B cell (primary cell): ENCODE data around the gene DYNC2H1. TPM values are rescaled to one million over a fixed set of nuclear protein-coding genes. Genes with fewer than 3 reads are reported as not detected.

Experiments
- ATAC-seq: fragments of 200-7000 bp; cut with Tn5 transposase; one replicate; pipeline ENCODE4 v1.10.0; 2021; ENCODE audit warnings: low read depth, mild to moderate bottlenecking, moderate number of reproducible peaks, moderate library complexity
- CTCF ChIA-PET: fragments of 350-600 bp; sonication (Branson Sonifier 250); formaldehyde crosslinking; loops from one replicate; lab custom pipeline; 2021; ENCODE audit warnings: antibody characterized with exemption, inconsistent platforms; lab: Charles Lee
- POLR2A ChIA-PET: fragments of 350-600 bp; sonication (Branson Sonifier 250); formaldehyde crosslinking; loops from one replicate; lab custom pipeline; 2021; ENCODE audit warnings: antibody characterized with exemption; lab: Charles Lee
- DNase-seq: peaks from one replicate; pipeline ENCODE4 v3.0.0; 2013
- H2AFZ ChIP-seq: 2 replicates; pipeline ENCODE4 v1.6.1; 2012; ENCODE audit warnings: mild to moderate bottlenecking, low read depth, low read length; ENCODE audit not compliant: insufficient read depth, poor library complexity, severe bottlenecking
- H3K27ac ChIP-seq, 2 donors: 1 replicate in 1 of 2; 2 replicates in 1 of 2; pipeline ENCODE4 v1.5.1; 2012 to 2013; ENCODE audit warnings: low read length in 2 of 2, mild to moderate bottlenecking in 2 of 2, moderate library complexity in 1 of 2
- H3K27me3 ChIP-seq, 4 experiments: fragments of 200-600 bp in 1 of 4; sonication (generic) in 1 of 4; replicated peaks in 1 of 4; 1 replicate in 2 of 4; 2 replicates in 2 of 4; pipeline versions ENCODE4 v1.6.1 to v1.7.0; 2013 to 2016; ENCODE audit warnings: low read length in 3 of 4, mild to moderate bottlenecking in 2 of 4, mixed read lengths in 1 of 4, moderate library complexity in 1 of 4; ENCODE audit not compliant: insufficient read depth in 4 of 4, control insufficient read depth in 3 of 4; ENCODE audit errors: control extremely low read depth in 1 of 4
- H3K36me3 ChIP-seq, 2 experiments: replicated peaks in 1 of 2; 1 replicate in 1 of 2; 2 replicates in 1 of 2; pipeline versions ENCODE4 v1.6.1 to v1.7.1; 2013; ENCODE audit warnings: low read length in 1 of 2; ENCODE audit not compliant: insufficient read depth in 2 of 2, control insufficient read depth in 1 of 2; ENCODE audit errors: control extremely low read depth in 1 of 2, extremely low read depth in 1 of 2
- H3K4me1 ChIP-seq, 2 donors: fragments of 200-600 bp in 1 of 2; sonication (generic) in 1 of 2; 1 replicate in 1 of 2; 2 replicates in 1 of 2; pipeline versions ENCODE4 v1.5.1 to v1.6.1; 2013 to 2017; ENCODE audit warnings: low read length in 2 of 2; ENCODE audit not compliant: control insufficient read depth in 2 of 2, insufficient read depth in 2 of 2
- H3K4me2 ChIP-seq: replicated peaks from 2 replicates; pipeline ENCODE3; 2012; ENCODE audit warnings: mild to moderate bottlenecking, low read depth, low read length; ENCODE audit not compliant: poor library complexity, severe bottlenecking
- H3K4me3 ChIP-seq, 5 experiments: fragments of 200-600 bp in 1 of 5; sonication (generic) in 1 of 5; 1 replicate in 3 of 5; 2 replicates in 2 of 5; pipeline versions ENCODE4 v1.5.1 to v1.7.0; 2011 to 2016; ENCODE audit warnings: low read length in 4 of 5, mild to moderate bottlenecking in 4 of 5, low read depth in 2 of 5, control low read depth in 1 of 5, moderate library complexity in 1 of 5; ENCODE audit not compliant: insufficient read depth in 1 of 5; ENCODE audit errors: control extremely low read depth in 1 of 5, extremely low read depth in 1 of 5
- H3K79me2 ChIP-seq: fragments of 200-600 bp; sonication (generic); one replicate; pipeline ENCODE4 v1.6.0; 2016; ENCODE audit warnings: low read length; ENCODE audit not compliant: control insufficient read depth, insufficient read depth
- H3K9ac ChIP-seq: fragments of 200-600 bp; sonication (generic); 2 replicates; pipeline ENCODE4 v1.6.1; 2017; ENCODE audit warnings: mild to moderate bottlenecking, low read length, moderate library complexity
- H3K9me3 ChIP-seq, 3 donors: one replicate each; pipeline versions ENCODE4 v1.6.1 to v1.7.1; 2013; ENCODE audit warnings: low read length in 2 of 3; ENCODE audit not compliant: control insufficient read depth in 2 of 3, insufficient read depth in 1 of 3; ENCODE audit errors: control extremely low read depth in 1 of 3
- H4K20me1 ChIP-seq: 2 replicates; pipeline ENCODE4 v1.6.0; 2012; ENCODE audit warnings: mild to moderate bottlenecking, low read length; ENCODE audit not compliant: insufficient read depth, control insufficient read depth, poor library complexity, severe bottlenecking
- H3K27ac Mint-ChIP-seq: one replicate; pipeline ENCODE4 v1.8.0; 2021; ENCODE audit warnings: mixed read lengths
- H3K27me3 Mint-ChIP-seq: one replicate; pipeline ENCODE4 v1.8.0; 2021; ENCODE audit warnings: mixed read lengths
- H3K4me1 Mint-ChIP-seq: one replicate; pipeline ENCODE4 v1.8.0; 2021; ENCODE audit warnings: mixed read lengths
- H3K4me3 Mint-ChIP-seq: one replicate; pipeline ENCODE4 v1.8.0; 2021; ENCODE audit warnings: mixed read lengths
- H3K9me3 Mint-ChIP-seq: one replicate; pipeline ENCODE4 v1.8.0; 2022; ENCODE audit warnings: mixed read lengths; ENCODE audit not compliant: insufficient read depth
- EZH2 ChIP-seq: IDR thresholded peaks from 2 replicates; pipeline ENCODE4 v1.6.1; 2012; ENCODE audit warnings: borderline replicate concordance, low read depth, mild to moderate bottlenecking, moderate library complexity, low read length; ENCODE audit not compliant: insufficient read depth, poor library complexity, severe bottlenecking
- WGBS: methylation state at CpG from one replicate; pipeline ENCODE4 v1.1.5; 2013; ENCODE audit warnings: missing lambda C conversion rate; ENCODE audit not compliant: insufficient coverage; 5-methylcytosine and 5-hydroxymethylcytosine counted together
- intact Hi-C: fragments of 100-400 bp; cut with micrococcal nuclease; formaldehyde crosslinking; loops from one replicate; pipeline ENCODE4 v1.10.0; 2022
- polyA plus RNA-seq: library from polyadenylated mRNA; depleted of rRNA; stranded (reverse); fragments of >200 nt; gene quantifications from 2 replicates; pipeline ENCODE4 v1.2.3, GENCODE V29; 2012
- total RNA-seq, 2 donors: library from RNA; stranded (reverse); fragments of 120-200 nt in 1 of 2; gene quantifications; 1 replicate in 1 of 2; 2 replicates in 1 of 2; pipeline versions ENCODE4 v1.2.3 to v1.2.4, GENCODE V29; 2013 to 2022
- TF ChIP-seq, protein P1 (sequence below): fragments of 200-600 bp; IDR thresholded peaks from one replicate; pipeline ENCODE4 v1.8.0; 2022; ENCODE audit warnings: antibody characterized with exemption, mild to moderate bottlenecking

The DYNC2H1 gene
- total and polyA plus RNA-seq, 2 donors (not counting 1 experiment from before 2014, with no cell fraction given), result 0.92 to 7.8 TPM

DNA sequence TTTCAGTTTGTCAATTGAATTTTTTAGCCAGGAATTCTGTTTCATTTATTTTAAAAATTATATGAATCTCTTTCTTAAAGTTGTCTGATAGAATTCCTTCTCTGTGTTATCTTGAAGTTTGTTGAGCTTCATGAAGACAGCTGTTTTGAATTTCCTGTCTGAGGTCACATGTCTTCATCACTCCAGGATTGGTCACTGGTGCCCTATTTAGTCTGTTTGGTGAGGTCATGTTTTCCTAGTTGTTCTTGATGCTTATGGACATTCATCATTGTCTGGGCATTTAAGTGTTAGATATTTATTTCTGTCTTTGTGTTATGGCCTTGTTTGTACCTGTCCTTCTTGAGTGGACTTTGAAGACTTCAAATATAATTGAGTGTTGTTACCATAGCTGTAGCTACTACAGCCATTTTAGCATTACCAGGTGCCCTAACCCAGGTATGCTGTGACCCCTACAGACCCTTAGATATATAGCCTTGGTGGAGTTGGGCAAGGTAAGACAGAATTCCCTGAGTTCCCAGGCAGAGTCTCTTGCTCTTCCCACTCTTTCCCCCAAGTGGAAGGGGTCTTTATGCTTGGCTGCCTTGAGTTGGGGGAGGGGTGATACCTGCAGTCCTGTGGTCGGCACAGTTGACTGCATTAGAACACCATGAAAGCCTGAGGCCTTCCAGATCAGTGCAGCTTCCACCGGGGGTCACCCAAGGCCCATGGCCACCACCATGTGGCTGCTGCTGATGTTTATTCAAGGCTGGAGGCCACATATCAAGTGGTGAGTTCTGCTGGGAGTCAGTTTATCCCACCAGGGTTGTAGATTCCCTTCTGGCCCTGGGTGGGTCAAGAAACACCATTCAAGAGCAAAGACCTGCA lies 229.6 kb downstream of the DYNC2H1 start:
- no peak overlapping the region for H3K4me3 Mint-ChIP-seq
- H3K27me3 Mint-ChIP-seq, result no peaks in the 10 kb centered on the region
- DNase-seq (no peak), ATAC-seq (no peak)
- Histone ChIP-seq H4K20me1 (no peaks in the 10 kb centered on the region), H2AFZ (no peak overlapping the region), H3K4me1 (no peaks in the 10 kb centered on the region), H3K27me3 (no peaks in the 10 kb centered on the region), H3K27ac (no peak overlapping the region), H3K79me2 (no peaks in the 10 kb centered on the region), H3K4me3 (no peak overlapping the region), H3K4me2 (no peak overlapping the region), H3K9me3 (no peaks in the 10 kb centered on the region), H3K9ac (no peak overlapping the region), H3K36me3 (no peaks in the 10 kb centered on the region)
- H3K27ac Mint-ChIP-seq, result no peak overlapping the region
- intact Hi-C loops, result no loop called here
- no peaks in the 10 kb centered on the region for H3K9me3 Mint-ChIP-seq
- ChIA-PET CTCF (no interaction called here), POLR2A (no interaction called here)
- 90% methylated on average over 2 of the region's 2 CpGs for WGBS
- no peaks in the 10 kb centered on the region for H3K4me1 Mint-ChIP-seq
- TF ChIP-seq, protein P1, sequence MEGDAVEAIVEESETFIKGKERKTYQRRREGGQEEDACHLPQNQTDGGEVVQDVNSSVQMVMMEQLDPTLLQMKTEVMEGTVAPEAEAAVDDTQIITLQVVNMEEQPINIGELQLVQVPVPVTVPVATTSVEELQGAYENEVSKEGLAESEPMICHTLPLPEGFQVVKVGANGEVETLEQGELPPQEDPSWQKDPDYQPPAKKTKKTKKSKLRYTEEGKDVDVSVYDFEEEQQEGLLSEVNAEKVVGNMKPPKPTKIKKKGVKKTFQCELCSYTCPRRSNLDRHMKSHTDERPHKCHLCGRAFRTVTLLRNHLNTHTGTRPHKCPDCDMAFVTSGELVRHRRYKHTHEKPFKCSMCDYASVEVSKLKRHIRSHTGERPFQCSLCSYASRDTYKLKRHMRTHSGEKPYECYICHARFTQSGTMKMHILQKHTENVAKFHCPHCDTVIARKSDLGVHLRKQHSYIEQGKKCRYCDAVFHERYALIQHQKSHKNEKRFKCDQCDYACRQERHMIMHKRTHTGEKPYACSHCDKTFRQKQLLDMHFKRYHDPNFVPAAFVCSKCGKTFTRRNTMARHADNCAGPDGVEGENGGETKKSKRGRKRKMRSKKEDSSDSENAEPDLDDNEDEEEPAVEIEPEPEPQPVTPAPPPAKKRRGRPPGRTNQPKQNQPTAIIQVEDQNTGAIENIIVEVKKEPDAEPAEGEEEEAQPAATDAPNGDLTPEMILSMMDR, result no peak
- no peak for TF ChIP-seq EZH2

- no peak for ATAC-seq
- Histone ChIP-seq H3K4me2 (no peak overlapping the region), H3K4me1 (no peaks in the 10 kb centered on the region), H3K79me2 (no peaks in the 10 kb centered on the region), H3K9me3 (no peaks in the 10 kb centered on the region), H3K27ac (no peak overlapping the region), H2AFZ (no peak overlapping the region), H3K27me3 (no peaks in the 10 kb centered on the region), H3K36me3 (no peaks in the 10 kb centered on the region), H3K4me3 (no peak overlapping the region), H4K20me1 (no peaks in the 10 kb centered on the region), H3K9ac (no peak overlapping the region)
- Mint-ChIP-seq H3K27me3 (no peaks in the 10 kb centered on the region), H3K4me1 (no peaks in the 10 kb centered on the region), H3K9me3 (no peaks in the 10 kb centered on the region), H3K27ac (no peak overlapping the region), H3K4me3 (no peak overlapping the region)
- intact Hi-C loops, result no loop called here
- POLR2A ChIA-PET, result no interaction called here
- no peak for DNase-seq
- 100% methylated on average over 3 of the region's 6 CpGs for WGBS
- TF ChIP-seq, protein P1, result no peak
- CTCF ChIA-PET, result no interaction called here
Observed at GRCh38 chr11:103339485-103339857, 230.2 kb downstream of the DYNC2H1 start.
